DMS153 (cell line): ENCODE results near the gene SLC25A28.

ENCODE experiments used
- DNase-seq: peaks from one replicate; lab custom pipeline; 2025; lab: John Stamatoyannopoulos, UW

Gene SLC25A28

GRCh38 chr10:99590799-99591198 is 29.4 kb downstream of the SLC25A28 start:
- DNase-seq = no peak

- DNase-seq = no peak
Measured at GRCh38 chr10:99583687-99584086, 36.6 kb downstream of the SLC25A28 start.

GRCh38 chr10:99582255-99582770 is 37.9 kb downstream of the SLC25A28 start:
- DNase-seq = no peak

- no peak for DNase-seq
Measured at GRCh38 chr10:99579971-99580370, 40.3 kb downstream of the SLC25A28 start.

GRCh38 chr10:99573790-99574189 is 46.4 kb downstream of the SLC25A28 start:
- no peak for DNase-seq

GRCh38 chr10:99571816-99572215 is 48.4 kb downstream of the SLC25A28 start:
- no peak for DNase-seq

GRCh38 chr10:99569961-99570360 is 50.3 kb downstream of the SLC25A28 start:
- no peak for DNase-seq

- no peak for DNase-seq
Measured at GRCh38 chr10:99569253-99569939, 50.8 kb downstream of the SLC25A28 start.

- no peak for DNase-seq
Measured at GRCh38 chr10:99565166-99565565, 55.1 kb downstream of the SLC25A28 start.

- DNase-seq = no peak
Measured at GRCh38 chr10:99564361-99564760, 55.9 kb downstream of the SLC25A28 start.

- no peak for DNase-seq
Measured at GRCh38 chr10:99562631-99563030, 57.6 kb downstream of the SLC25A28 start.
